Stomach smooth muscle (tissue), 2 donors: Measurements from ENCODE around the gene RGS4.

Experiments used
- H3K27ac ChIP-seq: one replicate; pipeline ENCODE4 v1.7.0; 2013; ENCODE audit warnings: mild to moderate bottlenecking, low read length, inconsistent platforms
- H3K27me3 ChIP-seq, 2 donors: one replicate each; pipeline ENCODE4 v1.7.0; 2013; ENCODE audit warnings: low read length in 2 of 2; ENCODE audit not compliant: insufficient read depth in 2 of 2, control insufficient read depth in 1 of 2
- H3K36me3 ChIP-seq, 2 donors: one replicate each; pipeline ENCODE4 v1.7.0; 2013; ENCODE audit warnings: low read length in 2 of 2; ENCODE audit not compliant: control insufficient read depth in 2 of 2, insufficient read depth in 2 of 2
- H3K4me1 ChIP-seq: one replicate; pipeline ENCODE4 v1.7.0; 2013; ENCODE audit warnings: low read length; ENCODE audit not compliant: control insufficient read depth, insufficient read depth
- H3K4me3 ChIP-seq, 2 donors: one replicate each; pipeline ENCODE4 v1.7.0; 2013; ENCODE audit warnings: low read length in 2 of 2
- H3K9ac ChIP-seq, 2 donors: one replicate each; pipeline ENCODE4 v1.7.0; 2013; ENCODE audit warnings: low read length in 2 of 2, mild to moderate bottlenecking in 1 of 2
- H3K9me3 ChIP-seq, 2 donors: one replicate each; pipeline ENCODE4 v1.7.0; 2013; ENCODE audit warnings: low read length in 2 of 2; ENCODE audit not compliant: control insufficient read depth in 2 of 2
- donor health status: healthy.
- donor health status: Pancreatic carcinoma.

RGS4 gene

DNA sequence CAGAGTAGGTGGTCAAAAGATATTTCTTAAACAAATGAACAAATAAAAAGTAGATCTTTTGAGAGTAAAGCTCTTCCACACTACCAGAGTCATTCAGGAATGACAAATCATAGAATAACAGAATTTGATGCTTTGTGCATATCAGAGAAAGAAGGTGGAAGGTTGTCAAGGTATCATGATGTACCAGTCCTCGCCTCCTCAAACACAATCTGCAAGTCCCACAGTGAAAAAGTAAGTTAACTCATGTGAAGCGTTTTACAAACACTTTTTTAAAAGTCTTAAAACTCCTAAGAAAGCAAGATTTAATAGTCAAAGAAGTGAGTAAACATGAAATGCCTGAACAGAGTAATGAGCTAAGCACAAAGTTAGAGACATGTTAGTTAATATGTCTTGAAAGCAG, 2.5 kb upstream of the RGS4 start:
- Histone ChIP-seq H3K9me3 (no peaks in the 10 kb centered on the region), H3K9ac (no peak overlapping the region), H3K4me3 (no peak overlapping the region), H3K36me3 (no peaks in the 10 kb centered on the region), H3K27me3 (no peaks in the 10 kb centered on the region), H3K4me1 (no peaks in the 10 kb centered on the region), H3K27ac (no peak overlapping the region)

DNA sequence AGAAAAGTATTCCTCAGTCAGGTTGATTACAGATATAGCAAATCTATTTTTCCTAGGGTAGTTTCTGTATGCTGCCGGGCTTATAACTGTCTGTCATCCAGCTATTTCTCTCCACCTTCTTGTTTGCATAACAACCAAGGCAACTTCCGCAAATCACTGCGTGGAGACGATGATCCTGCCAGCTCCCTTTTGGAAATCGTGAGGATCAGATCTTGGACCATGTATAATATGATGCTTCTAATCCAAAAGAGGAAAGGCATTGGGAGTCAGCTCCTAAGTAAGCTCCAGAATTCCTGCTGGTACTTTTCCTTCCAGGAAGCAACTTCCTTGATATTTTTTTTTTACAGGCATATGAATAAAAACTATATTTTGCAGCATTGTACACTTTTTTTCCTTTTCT, 445 bp upstream of the RGS4 start:
- peaks cover 5 to 9% of the 10 kb centered on the region in 2 donors for H3K36me3 ChIP-seq
- peak overlapping the region; percentile 37 for H3K27ac ChIP-seq
- H3K9ac ChIP-seq, result peak overlapping the region; percentile 51 to 74
- H3K4me1 ChIP-seq, result peaks cover 6% of the 10 kb centered on the region
- H3K4me3 ChIP-seq, result peak overlapping the region; percentile 83 to 98
- H3K27me3 ChIP-seq, result no peaks in the 10 kb centered on the region
- H3K9me3 ChIP-seq, result no peaks in the 10 kb centered on the region

DNA sequence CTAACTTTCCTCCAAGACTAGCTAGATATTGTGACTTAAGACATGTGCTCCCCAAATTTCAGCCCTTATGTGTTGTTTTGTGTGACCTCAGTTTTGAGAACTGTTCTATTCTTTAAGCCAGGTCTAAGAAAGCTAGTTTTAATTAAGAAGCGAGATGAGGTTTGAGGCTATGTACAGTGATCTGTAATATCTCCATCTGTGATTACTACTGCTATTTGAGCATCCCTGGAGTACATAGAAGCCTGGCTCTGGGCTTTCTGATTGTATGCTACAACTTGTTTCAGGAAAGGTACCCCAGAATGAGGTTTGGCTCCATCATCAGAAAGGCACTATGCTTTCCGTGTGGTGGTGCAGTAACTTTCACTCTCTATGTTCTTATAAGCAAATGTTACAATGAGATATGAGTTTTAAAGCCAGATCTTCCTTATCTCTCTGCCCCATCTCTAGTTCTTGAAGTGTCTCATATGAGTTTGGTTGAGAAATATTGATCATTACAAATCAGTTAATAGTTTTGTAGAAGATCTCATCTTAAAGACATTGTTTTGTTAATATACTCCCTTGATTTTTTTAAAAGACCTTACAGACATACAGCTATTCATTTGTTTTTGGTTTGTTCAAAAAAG, 605 bp downstream of the RGS4 start:
- Histone ChIP-seq H3K4me1 (peaks cover 11% of the 10 kb centered on the region), H3K27ac (peak overlapping the region; percentile 37), H3K9me3 (no peaks in the 10 kb centered on the region), H3K9ac (peak overlapping the region; percentile 51 to 74), H3K36me3 (peaks cover 16 to 18% of the 10 kb centered on the region in 2 donors), H3K27me3 (no peaks in the 10 kb centered on the region), H3K4me3 (peak overlapping the region; percentile 83 to 98)

DNA sequence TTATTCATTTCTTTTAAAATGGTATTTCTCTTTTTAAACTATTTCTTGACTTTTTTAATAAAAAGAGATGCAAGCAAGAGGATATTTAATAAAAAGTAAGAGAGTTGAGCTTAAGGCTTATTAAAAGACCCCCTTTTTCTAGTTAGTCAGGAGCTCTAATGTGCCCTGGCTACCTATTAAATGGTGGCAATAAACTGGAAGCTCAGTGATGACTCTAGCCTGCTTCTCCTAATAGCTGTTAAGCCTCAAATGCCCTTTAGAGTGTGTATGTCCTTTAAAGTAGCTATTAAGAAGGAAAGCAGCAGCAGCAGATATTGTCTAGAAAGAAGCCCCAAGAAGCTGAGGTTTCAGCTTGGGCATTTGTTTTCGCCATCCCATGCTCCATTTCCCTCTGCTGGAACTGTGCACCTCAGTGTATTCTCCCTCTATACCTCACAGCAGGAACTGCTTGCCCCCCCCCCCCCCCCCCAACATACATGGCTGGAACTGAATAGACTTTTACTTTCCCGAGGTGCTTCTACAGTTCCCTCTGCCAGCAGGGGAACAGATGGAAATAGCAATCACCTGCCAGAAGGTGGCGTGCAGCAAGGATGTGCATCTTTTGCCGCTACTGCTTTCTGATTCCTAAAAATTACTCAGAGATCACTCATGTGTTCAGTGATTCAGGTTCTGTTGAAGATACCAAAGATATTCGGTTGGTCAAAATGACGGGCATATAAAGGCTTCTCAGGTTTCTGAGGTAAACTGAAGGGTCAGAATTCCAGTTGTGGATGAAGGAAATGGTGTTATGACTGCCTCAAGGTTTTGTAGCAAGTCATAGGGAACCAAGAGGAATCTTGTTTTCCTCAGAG, 2.5 kb downstream of the RGS4 start:
- Histone ChIP-seq H3K4me3 (peak overlapping the region; percentile 83 to 98), H3K27me3 (no peaks in the 10 kb centered on the region), H3K27ac (peak overlapping the region; percentile 25), H3K9ac (peak overlapping the region; percentile 62 to 74), H3K36me3 (peaks cover 23 to 26% of the 10 kb centered on the region in 2 donors), H3K4me1 (peaks cover 20% of the 10 kb centered on the region), H3K9me3 (no peaks in the 10 kb centered on the region)

DNA sequence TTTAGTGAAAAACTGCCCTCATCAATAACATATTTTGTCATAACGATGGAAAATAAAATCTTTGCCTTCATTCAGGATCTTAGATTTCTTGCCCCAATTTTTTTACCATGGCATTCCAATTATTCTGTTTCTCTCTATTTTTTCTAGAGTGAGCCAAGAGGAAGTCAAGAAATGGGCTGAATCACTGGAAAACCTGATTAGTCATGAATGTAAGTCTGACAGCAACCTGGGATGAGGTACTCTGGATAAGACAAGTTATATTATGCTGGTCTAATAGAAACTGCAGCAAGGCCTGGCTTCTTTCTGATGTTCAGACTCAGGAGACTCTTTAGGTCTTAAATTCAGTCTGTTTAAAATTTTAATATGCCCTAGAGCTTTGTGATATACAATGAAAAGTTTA, 3.5 kb downstream of the RGS4 start:
- Histone ChIP-seq H3K9ac (no peak overlapping the region), H3K4me1 (peaks cover 20% of the 10 kb centered on the region), H3K4me3 (no peak overlapping the region), H3K27ac (no peak overlapping the region), H3K9me3 (no peaks in the 10 kb centered on the region), H3K36me3 (peaks cover 23 to 26% of the 10 kb centered on the region in 2 donors), H3K27me3 (no peaks in the 10 kb centered on the region)

DNA sequence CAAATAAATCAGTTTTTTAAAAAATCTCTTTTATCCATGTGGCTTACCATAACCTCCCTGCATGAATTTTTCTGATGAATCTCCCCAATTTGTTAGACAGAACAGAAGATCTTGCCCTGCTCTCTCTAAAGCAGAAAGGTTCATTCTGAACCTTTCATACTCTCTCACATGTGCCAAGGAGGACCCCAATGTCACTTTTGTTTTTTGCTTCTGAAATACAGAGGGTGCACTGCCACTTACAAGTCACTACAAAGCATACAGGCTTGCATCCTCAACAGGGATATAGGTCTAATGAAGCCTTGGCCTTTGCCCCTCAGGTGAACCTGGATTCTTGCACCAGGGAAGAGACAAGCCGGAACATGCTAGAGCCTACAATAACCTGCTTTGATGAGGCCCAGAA, 4.8 kb downstream of the RGS4 start:
- H3K36me3 ChIP-seq, result peaks cover 23 to 26% of the 10 kb centered on the region in 2 donors
- H3K9me3 ChIP-seq, result no peaks in the 10 kb centered on the region
- no peaks in the 10 kb centered on the region for H3K27me3 ChIP-seq
- H3K9ac ChIP-seq, result no peak overlapping the region
- peaks cover 20% of the 10 kb centered on the region for H3K4me1 ChIP-seq
- peak overlapping the region; percentile 32 for H3K27ac ChIP-seq
- no peak overlapping the region for H3K4me3 ChIP-seq

DNA sequence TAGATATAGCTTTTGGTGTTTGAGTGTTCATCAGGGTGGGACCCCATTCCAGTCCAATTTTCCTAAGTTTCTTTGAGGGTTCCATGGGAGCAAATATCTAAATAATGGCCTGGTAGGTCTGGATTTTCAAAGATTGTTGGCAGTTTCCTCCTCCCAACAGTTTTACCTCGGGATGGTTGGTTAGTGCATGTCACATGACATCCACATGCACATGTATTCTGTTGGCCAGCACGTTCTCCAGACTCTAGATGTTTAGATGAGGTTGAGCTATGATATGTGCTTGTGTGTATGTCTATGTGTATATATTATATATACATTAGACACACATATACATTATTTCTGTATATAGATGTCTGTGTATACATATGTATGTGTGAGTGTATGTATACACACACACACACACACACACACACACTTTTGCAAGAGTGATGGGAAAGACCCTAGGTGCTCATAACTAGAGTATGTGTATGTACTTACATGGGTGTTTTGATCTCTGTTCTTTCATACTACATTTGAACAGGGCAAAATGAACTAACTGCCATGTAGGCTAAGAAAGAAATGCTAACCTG, 5.6 kb downstream of the RGS4 start:
- no peaks in the 10 kb centered on the region for H3K27me3 ChIP-seq
- no peak overlapping the region for H3K4me3 ChIP-seq
- peak overlapping the region; percentile 32 for H3K27ac ChIP-seq
- no peaks in the 10 kb centered on the region for H3K9me3 ChIP-seq
- H3K9ac ChIP-seq, result no peak overlapping the region
- peaks cover 23 to 26% of the 10 kb centered on the region in 2 donors for H3K36me3 ChIP-seq
- H3K4me1 ChIP-seq, result peaks cover 20% of the 10 kb centered on the region

DNA sequence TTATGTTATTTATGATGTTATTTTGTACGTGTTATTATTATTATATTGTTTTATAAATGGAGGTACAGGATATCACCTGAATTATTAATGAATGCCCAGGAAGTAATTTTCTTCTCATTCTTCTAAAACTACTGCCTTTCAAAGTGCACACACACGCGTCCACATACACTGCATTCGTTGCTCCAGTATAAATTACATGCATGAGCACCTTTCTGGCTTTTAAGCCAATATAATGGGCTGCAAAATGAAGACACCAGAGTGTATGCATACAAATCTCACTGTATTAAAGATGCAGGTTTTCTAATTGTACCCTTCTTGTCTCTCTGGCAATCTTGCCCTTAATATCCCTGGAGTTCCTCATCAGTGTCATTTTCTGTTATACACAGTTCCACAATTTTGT, 6.9 kb downstream of the RGS4 start:
- Histone ChIP-seq H3K9me3 (no peaks in the 10 kb centered on the region), H3K27me3 (no peaks in the 10 kb centered on the region), H3K9ac (no peak overlapping the region), H3K4me3 (no peak overlapping the region), H3K27ac (no peak overlapping the region), H3K36me3 (peaks cover 23 to 26% of the 10 kb centered on the region in 2 donors), H3K4me1 (peaks cover 20% of the 10 kb centered on the region)

DNA sequence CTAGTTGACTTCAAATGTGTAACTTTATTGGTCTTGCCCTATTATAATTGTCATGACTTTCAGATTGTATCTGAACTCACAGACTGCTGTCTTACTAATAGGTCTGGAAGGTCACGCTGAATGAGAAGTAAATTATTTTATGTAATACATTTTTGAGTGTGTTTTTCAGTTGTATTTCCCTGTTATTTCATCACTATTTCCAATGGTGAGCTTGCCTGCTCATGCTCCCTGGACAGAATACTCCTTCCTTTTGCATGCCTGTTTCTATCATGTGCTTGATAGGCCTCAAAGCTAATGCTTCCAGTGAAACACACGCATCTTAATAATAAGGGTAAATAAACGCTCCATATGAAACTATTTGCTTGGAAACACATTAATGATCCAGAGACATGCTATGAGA, 7.3 kb downstream of the RGS4 start:
- peaks cover 23 to 26% of the 10 kb centered on the region in 2 donors for H3K36me3 ChIP-seq
- H3K9ac ChIP-seq, result no peak overlapping the region
- peaks cover 20% of the 10 kb centered on the region for H3K4me1 ChIP-seq
- H3K4me3 ChIP-seq, result no peak overlapping the region
- no peaks in the 10 kb centered on the region for H3K27me3 ChIP-seq
- H3K9me3 ChIP-seq, result no peaks in the 10 kb centered on the region
- H3K27ac ChIP-seq, result no peak overlapping the region

DNA sequence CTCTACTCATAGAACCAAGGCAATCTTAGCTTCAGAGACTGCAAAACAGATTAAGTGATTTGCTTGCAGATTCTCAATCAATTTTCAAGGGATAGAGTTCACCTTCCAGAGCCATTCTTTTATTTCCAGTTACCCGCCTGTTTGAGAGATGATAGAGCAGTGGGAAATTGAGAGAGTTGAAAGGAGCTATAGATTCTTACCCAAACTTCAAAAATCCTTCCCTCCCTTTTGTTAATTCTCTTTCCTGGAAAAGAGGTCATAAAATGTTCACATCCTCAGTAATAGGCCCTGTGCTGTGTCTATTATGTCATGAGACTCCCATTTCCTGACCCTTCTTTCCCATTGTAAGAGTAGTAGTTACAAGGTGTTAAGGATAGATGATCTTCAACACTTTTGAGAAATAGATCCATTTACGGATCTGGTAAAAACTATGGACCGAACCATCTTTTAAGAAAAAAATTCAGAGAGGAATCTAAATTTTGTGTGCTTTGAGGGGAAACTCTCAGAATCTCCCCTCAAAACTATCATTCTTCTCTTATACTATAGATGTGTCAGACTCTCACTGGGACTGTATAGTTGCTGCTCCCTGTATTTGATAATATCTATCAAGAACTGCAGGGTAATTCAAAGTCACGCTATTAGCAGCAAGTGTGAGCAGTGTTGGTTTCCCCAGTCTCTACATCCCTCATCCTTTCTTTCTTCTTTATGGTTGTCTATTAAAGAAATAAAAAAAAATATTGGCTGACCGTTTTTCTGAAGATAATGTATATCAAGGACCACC, 8.0 kb downstream of the RGS4 start:
- H3K36me3 ChIP-seq, result peaks cover 23 to 26% of the 10 kb centered on the region in 2 donors
- no peaks in the 10 kb centered on the region for H3K27me3 ChIP-seq
- no peak overlapping the region for H3K27ac ChIP-seq
- no peaks in the 10 kb centered on the region for H3K9me3 ChIP-seq
- peaks cover 17% of the 10 kb centered on the region for H3K4me1 ChIP-seq
- no peak overlapping the region for H3K9ac ChIP-seq
- no peak overlapping the region for H3K4me3 ChIP-seq
